Activated CD4-positive, CD25-positive, alpha-beta regulatory T cell treated with anti-CD3 and anti-CD28 coated beads, Interleukin-2, amount 50 U/mL, for 16 hours (primary cell): ENCODE results near the gene SOD1.
"Not testable (repeated sequence)": the region's sequence is repeated elsewhere in the genome, so short reads cannot be mapped to it uniquely, and the experiment has no call there.

ENCODE experiments used
- DNase-seq: peaks from one replicate; pipeline ENCODE4 v3.0.0-alpha.2; 2020; ENCODE audit warnings: low read depth, low spot score

SOD1 gene

DNA sequence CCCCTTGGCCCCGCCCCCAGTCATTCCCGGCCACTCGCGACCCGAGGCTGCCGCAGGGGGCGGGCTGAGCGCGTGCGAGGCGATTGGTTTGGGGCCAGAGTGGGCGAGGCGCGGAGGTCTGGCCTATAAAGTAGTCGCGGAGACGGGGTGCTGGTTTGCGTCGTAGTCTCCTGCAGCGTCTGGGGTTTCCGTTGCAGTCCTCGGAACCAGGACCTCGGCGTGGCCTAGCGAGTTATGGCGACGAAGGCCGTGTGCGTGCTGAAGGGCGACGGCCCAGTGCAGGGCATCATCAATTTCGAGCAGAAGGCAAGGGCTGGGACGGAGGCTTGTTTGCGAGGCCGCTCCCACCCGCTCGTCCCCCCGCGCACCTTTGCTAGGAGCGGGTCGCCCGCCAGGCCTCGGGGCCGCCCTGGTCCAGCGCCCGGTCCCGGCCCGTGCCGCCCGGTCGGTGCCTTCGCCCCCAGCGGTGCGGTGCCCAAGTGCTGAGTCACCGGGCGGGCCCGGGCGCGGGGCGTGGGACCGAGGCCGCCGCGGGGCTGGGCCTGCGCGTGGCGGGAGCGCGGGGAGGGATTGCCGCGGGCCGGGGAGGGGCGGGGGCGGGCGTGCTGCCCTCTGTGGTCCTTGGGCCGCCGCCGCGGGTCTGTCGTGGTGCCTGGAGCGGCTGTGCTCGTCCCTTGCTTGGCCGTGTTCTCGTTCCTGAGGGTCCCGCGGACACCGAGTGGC, at the start of gene SOD1:
Gene SOD1 (plus strand): TSS at position 158 of the 723 bp plus-strand sequence. CDS start 77 bp downstream, at position 235.
- peak; percentile 94 for DNase-seq

DNA sequence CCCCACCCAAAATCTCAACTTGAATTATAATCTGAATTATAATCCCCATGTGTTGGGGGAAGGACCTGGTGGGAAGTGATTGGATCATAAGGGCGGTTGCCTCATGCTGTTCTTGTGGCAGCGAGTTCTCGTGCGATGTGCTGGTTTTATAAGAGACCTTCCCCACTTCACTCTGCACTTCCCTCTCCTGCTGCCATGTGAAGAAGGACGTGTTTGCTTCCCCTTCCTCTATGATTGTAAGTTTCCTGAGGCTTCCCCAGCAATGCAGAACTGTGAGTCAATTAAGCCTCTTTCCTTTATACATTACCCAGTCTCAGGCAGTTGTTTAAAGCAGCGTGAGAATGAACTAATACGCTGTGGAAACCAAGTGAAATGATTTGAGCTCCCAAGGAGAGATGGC, 48.0 kb upstream of the SOD1 start:
- DNase-seq = no peak

DNA sequence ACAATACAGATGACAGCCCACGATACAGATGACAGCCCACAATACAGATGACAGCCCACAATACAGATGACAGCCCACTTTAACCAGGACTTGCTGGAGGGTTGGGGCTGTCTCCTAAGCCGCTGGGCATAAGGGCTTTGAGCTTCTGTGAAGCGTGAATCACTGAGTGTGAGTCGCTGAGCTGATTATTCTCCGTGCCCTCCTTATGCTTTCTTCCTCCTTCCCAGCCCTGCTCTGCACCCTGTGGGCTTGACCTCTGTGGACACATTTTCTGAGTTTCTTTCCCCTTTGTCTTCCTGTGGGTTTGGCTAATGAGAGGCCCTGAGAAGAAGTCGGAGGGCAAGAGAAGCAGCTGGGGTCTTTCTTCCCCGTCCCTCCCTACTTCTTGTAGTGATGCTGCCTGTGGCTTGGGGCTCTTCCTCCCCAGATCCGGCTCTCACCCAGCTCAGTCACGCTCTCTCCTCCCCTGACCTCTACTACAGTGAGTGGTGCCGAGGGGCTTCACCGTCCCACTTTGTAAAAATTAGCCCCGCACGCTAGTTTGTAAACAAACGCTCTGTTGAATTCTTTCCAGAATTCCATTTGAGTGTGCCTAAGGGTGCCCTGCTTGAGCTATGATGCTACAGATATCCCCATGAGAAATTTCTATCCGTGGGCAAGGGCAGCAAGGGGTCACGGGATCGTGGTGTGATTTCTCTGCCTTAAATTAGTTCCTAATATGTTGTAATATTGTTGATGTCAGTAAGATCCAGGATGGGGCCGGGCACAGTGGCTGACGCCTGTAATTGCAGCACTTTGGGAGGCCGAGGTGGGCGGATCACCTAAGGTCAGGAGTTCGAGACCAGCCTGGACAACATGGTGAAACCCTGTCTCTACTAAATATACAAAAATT, 46.4 kb upstream of the SOD1 start:
- DNase-seq = no peak

DNA sequence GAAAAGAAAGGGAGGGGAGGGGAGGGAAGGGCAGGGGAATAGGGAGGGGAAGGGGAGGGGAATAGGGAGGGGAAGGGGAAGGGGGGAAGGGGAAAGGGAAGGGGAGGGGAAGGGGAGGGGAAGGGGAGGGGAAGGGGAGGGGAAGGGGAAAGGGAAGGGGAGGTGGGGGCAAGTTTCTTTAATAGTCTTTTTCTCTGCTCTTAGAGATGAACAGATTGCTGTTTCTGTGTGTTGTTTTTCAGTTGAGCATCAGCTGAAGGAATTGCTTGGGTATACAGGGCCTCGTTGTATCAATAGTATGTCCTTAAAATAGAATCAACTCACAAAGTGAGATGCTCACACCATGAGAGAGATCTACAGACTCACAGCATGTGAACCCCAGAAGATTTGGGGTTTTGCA, 44.8 kb upstream of the SOD1 start:
- DNase-seq = no peak

DNA sequence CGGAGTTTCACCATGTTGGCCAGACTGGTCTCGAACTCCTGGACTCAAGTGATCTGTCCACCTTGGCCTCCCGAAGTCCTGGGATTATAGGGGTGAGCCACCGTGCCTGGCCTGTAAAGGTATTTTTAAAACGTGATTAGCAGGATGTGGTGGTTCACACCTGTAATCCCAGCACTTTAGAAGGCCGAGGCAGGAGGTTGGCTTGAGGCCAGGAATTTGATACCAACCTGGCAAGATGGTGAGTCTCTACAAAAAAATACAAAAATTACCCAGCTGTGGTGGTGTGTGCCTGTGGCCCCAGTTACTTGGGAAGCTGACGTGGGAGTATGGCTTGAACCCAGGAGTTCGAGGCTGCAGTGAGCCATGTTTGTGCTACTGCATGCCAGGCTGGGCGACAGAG, 43.3 kb upstream of the SOD1 start:
- DNase-seq = no peak

DNA sequence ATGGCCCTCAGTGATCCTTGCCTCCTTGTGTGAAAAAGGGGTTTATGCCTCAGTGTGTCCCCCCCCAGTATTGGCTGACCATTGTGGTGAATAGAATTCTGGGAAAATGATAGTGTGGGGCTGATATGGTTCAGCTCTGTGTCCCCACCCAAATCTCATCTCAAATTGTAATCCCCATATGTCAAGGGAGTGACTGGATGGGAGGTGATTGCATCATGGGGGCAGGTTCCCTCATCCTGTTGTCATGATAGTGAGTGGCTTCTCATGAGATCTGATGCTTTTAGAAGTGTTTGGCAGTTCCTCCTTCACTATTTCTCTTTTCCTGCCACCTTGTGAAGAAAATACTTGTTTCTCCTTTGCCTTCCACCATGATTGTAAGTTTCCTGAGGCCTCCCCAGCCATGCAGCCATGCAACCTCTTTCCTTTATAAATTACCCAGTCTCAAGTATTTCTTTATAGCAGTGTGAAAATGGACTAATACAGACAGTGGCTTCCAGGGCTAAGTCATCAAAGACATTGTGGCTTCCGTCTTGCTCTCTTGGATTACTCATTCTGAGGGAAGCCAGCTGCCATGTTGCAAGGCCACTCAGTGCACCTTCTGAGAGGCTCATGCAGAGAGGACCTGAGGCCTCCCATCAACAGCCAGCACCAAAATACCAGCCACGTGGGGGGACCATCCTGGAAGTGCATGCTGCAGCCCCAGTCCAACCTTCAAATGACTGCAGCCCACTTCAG, 40.6 kb upstream of the SOD1 start:
- DNase-seq = no peak

DNA sequence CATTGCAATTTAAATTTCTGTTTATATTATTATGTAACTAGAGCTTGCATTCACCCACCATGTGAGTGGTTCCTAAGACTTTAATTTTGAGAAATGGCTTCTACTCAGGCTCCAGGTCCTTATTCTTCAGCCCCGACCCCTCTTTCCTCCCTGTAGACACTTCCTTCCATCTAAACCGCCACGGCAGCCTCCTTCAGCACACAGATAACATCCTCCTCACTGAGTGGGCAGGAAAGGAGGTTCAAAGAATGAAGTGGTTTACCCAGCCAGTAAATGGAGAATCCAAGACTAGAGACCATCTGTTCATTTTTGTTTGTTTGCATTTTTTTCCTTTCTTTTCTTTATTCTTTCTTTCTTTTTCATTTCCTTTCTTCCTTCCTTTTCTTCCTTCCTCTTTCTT, 37.1 kb upstream of the SOD1 start:
- DNase-seq = no peak

DNA sequence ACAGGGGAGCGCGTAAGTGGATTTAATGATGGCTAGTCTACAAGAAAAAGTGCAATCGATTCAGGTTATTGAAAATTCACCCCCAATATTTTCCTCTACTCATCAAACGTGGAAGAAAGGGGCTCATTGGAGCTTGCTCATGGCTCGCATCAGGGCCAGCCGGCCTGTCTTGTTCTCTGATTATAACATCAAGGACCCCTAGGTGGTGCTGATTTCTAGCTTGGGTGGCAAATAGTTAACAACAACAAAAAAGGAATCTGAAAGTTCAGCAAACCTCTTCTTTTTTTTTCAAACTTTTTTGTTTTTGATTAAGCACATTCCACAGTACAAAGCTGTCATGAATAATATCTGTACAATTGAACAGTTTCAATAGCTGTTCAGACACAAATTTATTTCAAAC, 35.8 kb upstream of the SOD1 start:
- DNase-seq = no peak

DNA sequence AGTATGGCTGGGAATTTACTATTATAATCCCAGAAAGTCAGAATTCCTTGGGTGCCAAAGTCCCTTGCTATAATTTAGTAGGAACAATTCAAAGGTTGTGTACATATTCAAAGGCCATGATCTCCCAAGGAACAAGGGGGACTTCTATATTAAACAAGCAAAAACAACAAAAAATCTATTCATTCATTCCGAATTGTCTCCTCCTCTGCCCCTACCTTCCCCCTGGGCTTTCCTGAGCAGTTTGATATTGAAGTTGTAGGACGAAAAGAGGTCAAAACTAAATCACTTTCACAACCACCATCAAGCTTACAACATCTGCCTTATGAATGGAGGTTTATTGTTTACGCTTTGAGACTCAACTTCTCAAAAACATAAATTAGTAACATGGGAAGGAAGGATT, 35.3 kb upstream of the SOD1 start:
- DNase-seq = no peak

DNA sequence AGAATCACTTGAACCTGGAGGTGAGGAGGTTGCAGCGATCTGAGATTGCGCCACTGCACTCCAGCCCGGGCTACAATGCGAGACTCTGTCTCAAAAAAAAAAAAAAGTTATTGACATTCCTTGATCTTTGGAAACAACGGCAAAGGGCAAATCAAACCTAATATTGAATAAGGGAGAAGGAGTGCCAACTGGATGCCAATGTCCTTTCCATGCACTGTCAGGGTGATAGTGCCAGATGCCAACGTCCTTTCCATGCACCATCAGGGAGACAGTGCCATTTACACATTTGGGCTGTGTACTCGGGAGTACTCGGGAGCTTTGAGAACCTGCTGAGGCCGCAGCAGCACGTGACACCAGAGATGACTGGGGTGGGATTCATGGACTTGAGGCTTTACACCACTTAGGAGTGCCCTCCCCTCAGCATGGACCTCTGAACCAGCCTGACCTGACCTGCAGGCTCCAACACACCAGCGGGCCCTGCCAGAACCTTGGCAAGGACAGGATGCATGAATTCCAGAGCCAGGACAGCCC, 34.5 kb upstream of the SOD1 start:
- no peak for DNase-seq

DNA sequence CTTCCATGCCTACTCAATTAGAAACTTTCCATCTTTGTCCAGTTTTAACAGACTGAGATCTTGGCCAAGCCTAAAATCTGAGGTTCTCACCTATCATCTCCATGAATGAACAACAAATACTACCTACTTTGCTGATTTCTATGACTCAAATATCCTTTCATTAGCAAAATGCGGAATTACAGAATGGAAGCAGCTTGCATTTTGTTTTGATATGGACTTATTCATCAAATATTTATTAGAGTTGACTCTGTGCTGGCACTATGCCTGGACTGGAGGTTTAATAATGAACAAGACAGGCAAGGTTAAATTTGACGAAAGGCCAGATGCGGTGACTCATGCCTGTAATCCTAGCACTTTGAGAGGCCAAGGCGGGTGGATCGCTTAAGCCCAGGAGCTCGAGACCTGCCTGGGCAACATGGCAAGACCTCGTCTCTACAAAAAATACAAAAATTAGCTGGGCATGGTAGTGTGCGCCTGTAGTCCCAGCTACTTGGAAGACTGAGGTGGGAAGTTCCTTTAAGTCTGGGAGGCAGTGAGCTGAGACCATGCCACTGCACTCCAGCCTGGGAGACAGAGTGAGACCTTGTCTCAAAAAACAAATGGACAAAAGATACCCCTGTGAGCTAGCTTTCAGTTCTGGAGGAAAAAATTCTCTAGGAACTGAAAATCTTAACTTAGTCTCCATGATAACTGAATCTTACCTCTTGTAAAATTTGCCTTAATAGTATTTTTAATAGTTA, 29.4 kb upstream of the SOD1 start:
- no peak for DNase-seq

DNA sequence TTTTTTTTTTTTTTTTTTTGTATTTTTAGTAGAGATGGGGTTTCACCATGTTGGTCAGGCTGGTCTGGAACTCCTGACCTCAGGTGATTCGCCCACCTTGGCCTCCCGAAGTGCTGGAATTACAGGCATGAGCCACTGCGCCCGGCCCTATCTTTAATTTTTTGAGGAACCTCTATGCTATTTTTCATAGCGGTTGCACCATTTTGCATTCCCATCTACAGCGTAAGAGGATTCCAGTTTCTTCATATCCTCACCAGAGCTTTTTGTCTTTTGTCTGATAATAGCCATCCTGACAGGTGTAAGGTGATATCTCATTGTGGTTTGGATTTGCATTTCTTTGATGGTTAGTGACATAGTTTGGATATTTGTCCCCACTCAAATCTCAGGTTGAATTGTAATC, 27.6 kb upstream of the SOD1 start:
- DNase-seq = not testable (repeated sequence)

DNA sequence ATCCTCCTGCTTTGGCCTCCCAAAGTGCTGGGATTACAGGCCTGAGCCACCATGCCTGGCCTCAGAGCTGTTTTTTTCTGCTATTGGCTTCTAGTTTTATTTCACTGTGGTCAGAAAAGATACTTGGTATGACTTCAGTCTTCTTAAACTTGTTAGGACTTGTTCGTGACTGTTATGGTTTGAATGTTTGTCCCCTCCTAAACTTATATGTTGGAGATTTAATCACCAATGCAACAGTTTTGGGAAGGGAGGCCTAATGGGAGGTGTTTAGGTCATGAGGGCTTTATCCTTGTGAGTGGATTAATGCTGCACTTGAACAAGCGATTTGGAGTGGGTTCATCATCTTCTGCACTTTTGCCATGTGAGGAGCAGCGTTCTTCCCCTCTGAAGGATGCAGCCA, 24.5 kb upstream of the SOD1 start:
- no peak for DNase-seq

DNA sequence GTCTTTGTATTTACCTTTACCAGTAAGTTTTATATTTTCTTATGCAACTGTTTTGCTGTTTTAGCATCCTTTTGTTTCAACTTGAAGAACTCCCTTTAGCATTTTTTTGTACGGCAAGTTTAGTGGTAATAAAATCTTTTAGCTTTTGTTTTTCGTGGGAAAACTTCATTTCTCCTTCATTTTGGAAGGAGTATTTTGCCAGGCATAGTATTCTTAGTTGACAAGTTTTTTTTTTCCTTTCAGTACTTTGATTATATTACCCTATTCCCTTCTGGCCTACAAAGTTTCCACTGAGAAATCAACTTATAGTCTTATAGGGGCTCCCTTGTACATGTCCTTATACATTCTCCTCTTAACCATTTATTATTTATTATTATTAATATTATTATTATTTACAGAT, 22.6 kb upstream of the SOD1 start:
- no peak for DNase-seq

DNA sequence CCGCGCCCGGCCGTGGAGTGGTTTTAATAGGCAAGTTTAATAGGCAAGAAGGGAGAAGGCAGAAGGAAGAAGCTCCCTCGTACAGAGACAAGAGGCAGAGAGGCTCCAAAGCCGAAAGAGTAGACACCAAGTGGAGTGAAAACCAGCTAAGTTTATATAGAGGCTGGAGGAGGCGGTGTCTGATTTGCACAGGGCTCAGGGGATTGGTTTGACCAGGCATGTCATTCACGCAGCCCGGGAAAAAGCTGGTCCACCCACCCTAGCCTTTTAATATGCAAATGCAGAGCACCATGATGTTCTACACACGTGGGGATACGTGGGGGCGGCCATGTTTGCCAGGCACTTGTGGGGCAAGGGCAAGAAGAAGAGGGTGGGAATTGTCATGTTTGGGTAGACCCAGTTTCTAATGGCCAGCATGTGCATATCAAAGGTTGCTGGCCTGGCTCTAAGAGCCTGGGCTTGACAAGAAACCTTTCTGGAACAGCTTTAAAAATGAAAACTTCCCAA, 18.0 kb upstream of the SOD1 start:
- DNase-seq = no peak

DNA sequence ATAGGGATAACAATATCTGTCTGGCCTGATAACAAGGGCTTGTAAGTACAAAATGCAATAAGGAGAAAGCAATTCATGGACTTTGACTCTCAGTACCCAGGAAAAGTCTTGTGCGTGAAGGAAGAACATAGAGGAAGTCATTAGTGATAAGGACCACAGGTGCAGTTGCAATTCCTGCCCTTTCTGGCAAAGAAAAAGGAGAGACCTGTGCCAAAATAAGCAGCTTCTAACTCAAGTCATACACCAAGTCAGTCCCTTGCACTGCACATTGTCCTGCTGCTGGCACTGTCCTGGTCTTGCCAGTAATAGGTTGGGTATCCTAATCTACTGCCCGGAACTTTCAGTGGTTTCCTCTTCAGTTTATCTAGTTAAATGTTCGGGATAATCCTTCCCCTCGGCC, 14.8 kb upstream of the SOD1 start:
- DNase-seq = no peak

DNA sequence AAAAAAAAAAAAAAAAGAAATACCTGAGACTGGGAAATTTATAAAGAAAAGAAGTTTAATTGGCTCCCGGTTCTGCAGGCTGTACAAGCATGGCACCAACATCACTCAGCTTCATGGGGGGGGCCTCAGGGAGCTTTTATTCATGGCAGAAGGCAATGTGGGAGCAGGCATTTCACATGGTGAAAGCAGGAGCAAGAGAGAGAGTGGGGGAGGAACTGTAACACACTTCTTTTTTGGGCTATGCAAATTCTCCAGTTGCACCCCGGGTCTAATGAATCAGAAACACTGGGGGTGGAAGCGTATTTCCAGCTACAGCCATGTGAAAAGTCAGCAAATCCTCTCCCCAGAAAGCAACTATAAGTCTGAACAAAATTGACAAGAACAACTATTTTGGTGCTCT, 11.8 kb upstream of the SOD1 start:
- DNase-seq = no peak

DNA sequence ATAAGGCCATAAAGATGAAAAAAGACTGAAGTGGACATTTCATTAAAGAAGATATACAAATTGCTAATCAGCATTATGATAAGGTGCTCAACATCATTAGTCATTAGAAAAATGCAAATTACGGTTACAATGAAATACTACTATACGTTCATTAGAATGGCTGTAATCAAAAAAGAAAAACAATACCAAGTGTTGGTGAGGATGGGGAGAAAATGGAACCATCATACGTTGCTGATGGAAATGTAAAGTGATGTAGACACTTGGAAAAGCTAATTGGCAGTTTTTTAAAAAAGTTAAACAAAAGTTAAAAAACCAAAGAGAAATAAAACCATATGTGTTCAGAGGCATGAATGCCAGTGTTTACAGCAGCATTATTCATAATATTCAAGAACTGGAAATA, 8.6 kb upstream of the SOD1 start:
- DNase-seq = no peak

DNA sequence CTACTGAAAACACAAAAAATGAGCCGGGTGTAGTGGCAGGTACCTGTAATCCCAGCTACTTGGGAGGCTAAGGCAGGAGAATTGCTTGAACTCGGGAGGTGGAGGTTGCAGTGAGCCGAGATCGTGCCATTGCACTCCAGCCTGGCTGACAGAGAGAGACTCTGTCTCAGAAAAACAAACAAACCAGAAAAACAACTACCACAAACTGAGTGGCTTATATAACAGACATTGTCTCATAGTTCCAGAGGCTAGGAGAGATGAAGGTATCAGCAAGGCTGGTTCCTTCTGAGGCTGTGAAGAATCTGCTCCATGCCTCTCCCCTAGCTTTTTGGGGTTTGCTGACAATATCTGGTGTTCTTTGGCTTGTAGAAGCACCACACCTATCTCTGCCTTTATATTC, 8.0 kb upstream of the SOD1 start:
- not testable (repeated sequence) for DNase-seq

DNA sequence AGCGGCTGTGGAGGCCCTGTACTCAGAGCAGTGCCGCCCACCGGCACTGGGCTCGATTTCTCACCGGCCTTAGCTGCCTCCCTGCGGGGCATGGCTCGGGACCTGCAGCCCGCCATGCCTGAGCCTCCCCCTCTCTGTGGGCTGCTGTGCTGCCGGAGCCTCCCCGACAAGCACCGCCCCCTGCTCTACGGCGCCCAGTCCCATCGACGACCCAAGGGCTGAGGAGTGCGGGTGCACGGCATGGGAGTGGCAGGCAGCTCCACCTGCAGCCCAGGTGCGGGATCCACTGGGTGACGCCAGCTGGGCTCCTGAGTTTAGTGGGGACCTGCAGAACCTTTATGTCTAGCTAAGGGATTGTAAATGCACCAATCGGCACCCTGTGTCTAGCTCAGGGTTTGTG, 5.2 kb upstream of the SOD1 start:
- DNase-seq = no peak
